GM23338 (cell line): Measurements from ENCODE around the gene SLC26A1. TPM values are rescaled to one million over a fixed set of nuclear protein-coding genes. Genes with fewer than 3 reads are reported as not detected.

Experiments used
- ATAC-seq: fragments of 200-7000 bp; cut with Tn5 transposase; 3 replicates; pipeline ENCODE4 v1.9.1; 2020
- DNase-seq: peaks from one replicate; pipeline ENCODE4 v3.0.0-alpha.2; 2015; ENCODE audit warnings: low spot score
- H2AFZ ChIP-seq: fragments of 200-600 bp; sonication (generic); 2 replicates; pipeline ENCODE4 v1.8.0; 2016; ENCODE audit warnings: antibody characterized with exemption, mild to moderate bottlenecking, moderate library complexity
- H3F3A ChIP-seq: fragments of 200-600 bp; sonication (generic); replicated peaks from 2 replicates; pipeline ENCODE4 v1.8.0; 2017; ENCODE audit warnings: antibody characterized with exemption, mixed run types, low read depth
- H3K27ac ChIP-seq: fragments of 200-600 bp; sonication (generic); 2 replicates; pipeline ENCODE4 v1.6.1; 2016; ENCODE audit warnings: low read depth
- H3K27me3 ChIP-seq: fragments of 200-600 bp; sonication (generic); 2 replicates; pipeline ENCODE4 v1.8.0; 2016; ENCODE audit warnings: mild to moderate bottlenecking, mixed run types, moderate library complexity; ENCODE audit not compliant: insufficient read depth
- H3K36me3 ChIP-seq: fragments of 200-600 bp; sonication (generic); 2 replicates; pipeline ENCODE4 v1.8.0; 2016; ENCODE audit warnings: mild to moderate bottlenecking; ENCODE audit not compliant: insufficient read depth
- H3K4me1 ChIP-seq: fragments of 200-600 bp; sonication (generic); 2 replicates; pipeline ENCODE4 v1.8.0; 2016; ENCODE audit warnings: mild to moderate bottlenecking, moderate library complexity; ENCODE audit not compliant: insufficient read depth
- H3K4me2 ChIP-seq: fragments of 200-600 bp; sonication (generic); 2 replicates; pipeline ENCODE4 v1.7.1; 2017; ENCODE audit warnings: mixed run types
- H3K4me3 ChIP-seq: fragments of 200-600 bp; sonication (generic); 2 replicates; pipeline ENCODE4 v1.6.1; 2016; ENCODE audit warnings: mixed run types
- H3K79me2 ChIP-seq: fragments of 200-600 bp; sonication (generic); replicated peaks from 2 replicates; pipeline ENCODE4 v1.8.0; 2017; ENCODE audit warnings: mild to moderate bottlenecking; ENCODE audit not compliant: insufficient read depth
- H3K9me2 ChIP-seq: fragments of 200-600 bp; sonication (generic); 2 replicates; pipeline ENCODE4 v1.8.0; 2017; ENCODE audit not compliant: insufficient read depth
- H4K20me1 ChIP-seq: fragments of 200-600 bp; sonication (generic); replicated peaks from 2 replicates; pipeline ENCODE4 v1.8.0; 2017; ENCODE audit warnings: mild to moderate bottlenecking; ENCODE audit not compliant: insufficient read depth
- H3K27ac Mint-ChIP-seq: 2 replicates; pipeline ENCODE4 v1.8.0; 2020; ENCODE audit warnings: inconsistent platforms, mild to moderate bottlenecking, moderate library complexity, mixed read lengths
- H3K27me3 Mint-ChIP-seq: 3 replicates; pipeline ENCODE4 v1.8.0; 2022; ENCODE audit warnings: low read depth, mild to moderate bottlenecking, moderate library complexity, mixed read lengths, inconsistent platforms; ENCODE audit not compliant: insufficient read depth, poor library complexity
- H3K36me3 Mint-ChIP-seq: 3 replicates; pipeline ENCODE4 v1.8.0; 2021; ENCODE audit warnings: low read depth, mild to moderate bottlenecking, inconsistent platforms, moderate library complexity, mixed read lengths
- H3K4me1 Mint-ChIP-seq: 3 replicates; pipeline ENCODE4 v1.8.0; 2020; ENCODE audit warnings: mild to moderate bottlenecking, inconsistent platforms, mixed read lengths
- H3K4me3 Mint-ChIP-seq: 3 replicates; pipeline ENCODE4 v1.8.0; 2021; ENCODE audit warnings: moderate library complexity, mild to moderate bottlenecking, inconsistent platforms, mixed read lengths
- H3K9me3 Mint-ChIP-seq: 3 replicates; pipeline ENCODE4 v1.8.0; 2020; ENCODE audit warnings: moderate library complexity, mild to moderate bottlenecking, inconsistent platforms, mixed read lengths
- CREB1 ChIP-seq: fragments of 250-450 bp; sonication (Bioruptor Pico); IDR thresholded peaks from 2 replicates; pipeline ENCODE4 v1.5.0; 2020; ENCODE audit warnings: low read depth, mild to moderate bottlenecking, moderate library complexity
- EZH2 ChIP-seq: fragments of 200-600 bp; sonication (generic); IDR thresholded peaks from one replicate; pipeline ENCODE4 v1.8.0; 2017; ENCODE audit warnings: antibody characterized with exemption, mild to moderate bottlenecking, low read depth; ENCODE audit not compliant: unreplicated experiment
- EZH2phosphoT487 ChIP-seq: fragments of 200-600 bp; sonication (generic); IDR thresholded peaks from one replicate; pipeline ENCODE4 v1.8.1; 2018; ENCODE audit warnings: antibody characterized with exemption; ENCODE audit not compliant: unreplicated experiment
- JUNB ChIP-seq: IDR thresholded peaks from one replicate; pipeline ENCODE4 v1.6.1; 2016; ENCODE audit warnings: antibody characterized with exemption; ENCODE audit not compliant: unreplicated experiment
- NANOG ChIP-seq: IDR thresholded peaks from 2 replicates; pipeline ENCODE4 v1.6.1; 2016; ENCODE audit warnings: antibody characterized with exemption, borderline replicate concordance
- POLR2AphosphoS5 ChIP-seq: IDR thresholded peaks from 2 replicates; pipeline ENCODE4 v1.6.1; 2016; ENCODE audit warnings: antibody characterized with exemption, low read depth
- REST ChIP-seq: IDR thresholded peaks from one replicate; pipeline ENCODE4 v1.6.1; 2018; ENCODE audit warnings: antibody characterized with exemption; ENCODE audit not compliant: unreplicated experiment
- STAT1 ChIP-seq: IDR thresholded peaks from one replicate; pipeline ENCODE4 v1.6.1; 2016; ENCODE audit warnings: antibody characterized with exemption; ENCODE audit not compliant: unreplicated experiment
- ZNF114 ChIP-seq: fragments of 250-450 bp; sonication (Bioruptor Pico); IDR thresholded peaks from 2 replicates; pipeline ENCODE4 v1.5.0; 2020; ENCODE audit warnings: mild to moderate bottlenecking, moderate library complexity
- ZNF331 ChIP-seq: fragments of 250-450 bp; sonication (Bioruptor Pico); IDR thresholded peaks from 2 replicates; pipeline ENCODE4 v1.5.0; 2020; ENCODE audit warnings: low read depth, mild to moderate bottlenecking, moderate library complexity
- ZNF462 ChIP-seq: fragments of 250-450 bp; sonication (Bioruptor Pico); IDR thresholded peaks from 2 replicates; pipeline ENCODE4 v1.5.0; 2020; ENCODE audit warnings: mild to moderate bottlenecking, moderate library complexity
- polyA plus RNA-seq: library from polyadenylated mRNA; unstranded; fragments of >200 nt; fragmentation: Nextera tagmentation; extraction: Ambion mirVana; gene quantifications from 2 replicates; pipeline ENCODE4 v1.2.1, GENCODE V29; 2016
- total RNA-seq: library from RNA; depleted of rRNA; stranded (reverse); fragments of >200 nt; shearing (Covaris generic); gene quantifications from 2 replicates; pipeline ENCODE4 v1.2.3, GENCODE V29; 2014
- TF ChIP-seq, protein P1 (sequence below), 2 experiments: fragments of 200-600 bp in 1 of 2; sonication (generic) in 1 of 2; conservative IDR thresholded peaks; 2 replicates each; pipeline versions ENCODE4 v1.5.1 to v1.6.1; 2016 to 2017; ENCODE audit warnings: antibody characterized with exemption in 2 of 2, low read depth in 2 of 2, mild to moderate bottlenecking in 2 of 2, moderate library complexity in 1 of 2
- TF ChIP-seq, protein P2 (sequence below): IDR thresholded peaks from 2 replicates; pipeline ENCODE4 v1.6.1; 2016; ENCODE audit warnings: antibody characterized with exemption

SLC26A1 gene
- total and polyA plus RNA-seq, 2 experiments from 2014 or later: 0.10 to 0.27 TPM

GRCh38 chr4:1018147-1019020 is 25.2 kb upstream of the SLC26A1 start:
- H3K27ac ChIP-seq: no peak overlapping the region
- H3F3A ChIP-seq: no peaks in the 10 kb centered on the region
- no peaks in the 10 kb centered on the region for H3K4me1 ChIP-seq
- no peak overlapping the region for H3K27ac Mint-ChIP-seq
- H3K4me3 Mint-ChIP-seq: no peak overlapping the region
- DNase-seq: no peak
- H3K9me3 Mint-ChIP-seq: no peaks in the 10 kb centered on the region
- H3K4me1 Mint-ChIP-seq: no peaks in the 10 kb centered on the region; the same call in 1 of the 3 replicates
- H3K4me3 ChIP-seq: no peak overlapping the region
- H3K36me3 ChIP-seq: no peaks in the 10 kb centered on the region
- H3K9me2 ChIP-seq: no peaks in the 10 kb centered on the region
- peaks cover 3% of the 10 kb centered on the region for H3K27me3 Mint-ChIP-seq
- H3K79me2 ChIP-seq: 0 out of 2 replicates have a peak, but pooled peaks cover 3% of the 10 kb centered on the region
- ATAC-seq: no peak; the same call in 2 of the 3 replicates
- no peaks in the 10 kb centered on the region; the same call in 2 of the 3 replicates for H3K36me3 Mint-ChIP-seq
- peaks cover 6% of the 10 kb centered on the region; the same call in 1 of the 2 replicates for H4K20me1 ChIP-seq
- no peaks in the 10 kb centered on the region for H3K27me3 ChIP-seq
- TF ChIP-seq JUNB (no peak), REST (no peak), EZH2 (no peak), EZH2phosphoT487 (no peak), STAT1 (no peak), ZNF114 (CRISPR knock-in tag) (no peak), ZNF331 (CRISPR knock-in tag) (no peak), CREB1 (CRISPR knock-in tag) (no peak), POLR2AphosphoS5 (no peak), ZNF462 (no peak), NANOG (no peak)
- TF ChIP-seq, protein P1, sequence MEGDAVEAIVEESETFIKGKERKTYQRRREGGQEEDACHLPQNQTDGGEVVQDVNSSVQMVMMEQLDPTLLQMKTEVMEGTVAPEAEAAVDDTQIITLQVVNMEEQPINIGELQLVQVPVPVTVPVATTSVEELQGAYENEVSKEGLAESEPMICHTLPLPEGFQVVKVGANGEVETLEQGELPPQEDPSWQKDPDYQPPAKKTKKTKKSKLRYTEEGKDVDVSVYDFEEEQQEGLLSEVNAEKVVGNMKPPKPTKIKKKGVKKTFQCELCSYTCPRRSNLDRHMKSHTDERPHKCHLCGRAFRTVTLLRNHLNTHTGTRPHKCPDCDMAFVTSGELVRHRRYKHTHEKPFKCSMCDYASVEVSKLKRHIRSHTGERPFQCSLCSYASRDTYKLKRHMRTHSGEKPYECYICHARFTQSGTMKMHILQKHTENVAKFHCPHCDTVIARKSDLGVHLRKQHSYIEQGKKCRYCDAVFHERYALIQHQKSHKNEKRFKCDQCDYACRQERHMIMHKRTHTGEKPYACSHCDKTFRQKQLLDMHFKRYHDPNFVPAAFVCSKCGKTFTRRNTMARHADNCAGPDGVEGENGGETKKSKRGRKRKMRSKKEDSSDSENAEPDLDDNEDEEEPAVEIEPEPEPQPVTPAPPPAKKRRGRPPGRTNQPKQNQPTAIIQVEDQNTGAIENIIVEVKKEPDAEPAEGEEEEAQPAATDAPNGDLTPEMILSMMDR (conservative IDR thresholded peaks at IDR 0.05; ENCODE audit: low read depth in 2 of 2): no peak
- TF ChIP-seq, protein P2, sequence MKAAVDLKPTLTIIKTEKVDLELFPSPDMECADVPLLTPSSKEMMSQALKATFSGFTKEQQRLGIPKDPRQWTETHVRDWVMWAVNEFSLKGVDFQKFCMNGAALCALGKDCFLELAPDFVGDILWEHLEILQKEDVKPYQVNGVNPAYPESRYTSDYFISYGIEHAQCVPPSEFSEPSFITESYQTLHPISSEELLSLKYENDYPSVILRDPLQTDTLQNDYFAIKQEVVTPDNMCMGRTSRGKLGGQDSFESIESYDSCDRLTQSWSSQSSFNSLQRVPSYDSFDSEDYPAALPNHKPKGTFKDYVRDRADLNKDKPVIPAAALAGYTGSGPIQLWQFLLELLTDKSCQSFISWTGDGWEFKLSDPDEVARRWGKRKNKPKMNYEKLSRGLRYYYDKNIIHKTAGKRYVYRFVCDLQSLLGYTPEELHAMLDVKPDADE: no peak
- H3K4me2 ChIP-seq: no peak overlapping the region
- H2AFZ ChIP-seq: no peak overlapping the region
